Airway epithelial cell (primary cell): ENCODE results near the gene SDHAF2. TPM values are rescaled to one million over a fixed set of nuclear protein-coding genes. Genes with fewer than 3 reads are reported as not detected.

Experiments
- total RNA-seq: library from RNA; depleted of rRNA; stranded (reverse); fragments of >200 nt; gene quantifications from 2 replicates; pipeline ENCODE4 v1.2.3, GENCODE V29; 2015

The SDHAF2 gene
- total RNA-seq = 29.8 and 45.3 TPM in 2 replicates

DNA sequence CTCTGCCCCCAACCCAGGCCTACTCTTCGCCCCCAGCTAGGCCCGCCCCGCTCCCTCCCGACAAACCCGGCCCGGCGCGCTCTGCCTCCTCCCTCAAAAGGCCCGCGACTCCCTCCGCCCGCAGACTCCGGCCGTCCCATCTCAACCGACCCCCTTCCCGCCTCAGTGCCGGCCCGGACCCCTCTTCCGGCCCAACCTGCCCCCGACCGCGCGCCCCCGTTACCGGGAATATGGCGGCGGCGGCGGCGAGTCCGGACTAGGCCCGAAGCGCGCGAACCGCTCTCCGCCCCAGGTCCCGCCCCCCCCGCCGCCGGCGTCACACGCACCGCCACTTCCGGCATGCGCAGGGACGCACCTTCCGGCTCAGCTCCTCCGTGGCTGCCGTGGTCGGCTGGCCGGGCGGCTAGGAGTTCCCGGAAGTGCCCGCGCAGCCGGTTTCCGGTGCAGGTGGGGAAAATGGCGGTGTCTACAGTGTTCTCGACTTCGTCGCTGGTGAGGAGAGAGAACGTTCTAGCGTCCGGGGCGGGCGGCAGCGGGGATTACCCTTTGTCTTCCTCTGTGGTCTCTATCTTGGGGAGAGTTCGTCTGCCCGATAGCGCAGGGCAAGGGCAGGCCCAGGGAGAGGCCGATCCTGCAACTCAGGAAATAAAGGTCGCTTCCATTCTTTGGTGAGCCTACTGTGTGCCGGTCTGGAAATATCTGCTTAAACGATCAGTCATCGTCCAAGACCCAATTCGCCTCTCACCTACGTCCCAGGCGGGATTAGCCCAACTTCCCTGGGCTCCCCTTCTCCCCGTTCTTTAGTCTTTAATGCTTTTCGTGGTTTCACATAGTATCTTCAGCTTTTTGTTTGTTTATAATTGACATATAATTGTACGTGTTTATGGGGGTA is at the start of gene SDHAF2, which contains the start of gene CPSF7:
TSS of gene SDHAF2 (plus strand) at position 434 of the 892 bp plus-strand sequence. CDS start at position 457, 23 bp downstream.
TSS of gene CPSF7 (minus strand) at position 285 of the 892 bp plus-strand sequence. CDS start 740 bp downstream, outside the sequence.

Other genes with a start within 250 kb of the SDHAF2 start
- gene PGA3, start 226.6 kb upstream of the SDHAF2 start, total RNA-seq = not detected in 2 replicates
- gene PGA4, start 207.8 kb upstream of the SDHAF2 start, total RNA-seq = not detected in 2 replicates
- gene PGA5, start 188.9 kb upstream of the SDHAF2 start, total RNA-seq = not detected in 2 replicates
- 0.21 TPM in 1 of 2 replicates, not detected in the other for gene VWCE, start 134.8 kb upstream of the SDHAF2 start, total RNA-seq
- gene DDB1, start 97.0 kb upstream of the SDHAF2 start, total RNA-seq = 145 and 181 TPM in 2 replicates
- gene TKFC, start 96.9 kb upstream of the SDHAF2 start, total RNA-seq = 35.8 and 36.3 TPM in 2 replicates
- 50.0 and 62.9 TPM in 2 replicates for gene CYB561A3, start 68.2 kb upstream of the SDHAF2 start, total RNA-seq
- gene TMEM138, start 67.8 kb upstream of the SDHAF2 start, total RNA-seq = 24.7 and 29.1 TPM in 2 replicates
- gene TMEM216, start 37.5 kb upstream of the SDHAF2 start, total RNA-seq = 8.1 and 8.6 TPM in 2 replicates
- gene CPSF7, start 149 bp upstream of the SDHAF2 start, total RNA-seq = 27.7 and 34.7 TPM in 2 replicates
- 0.14 TPM in 1 of 2 replicates, not detected in the other for gene LRRC10B, start 78.6 kb downstream of the SDHAF2 start, total RNA-seq
- gene SYT7, start 151.0 kb downstream of the SDHAF2 start, total RNA-seq = 2.2 and 5.8 TPM in 2 replicates